Spleen (tissue), 7 donors: ENCODE measurements around the gene NSD2.

ENCODE experiments used
- CTCF ChIP-seq, 11 experiments: fragments of 200-600 bp in 7 of 11; fragments of 450-650 bp in 4 of 11; sonication (generic) in 4 of 11; IDR thresholded peaks in 8 of 11; conservative IDR thresholded peaks in 3 of 11; 1 replicate in 7 of 11; 2 replicates in 4 of 11; pipeline versions ENCODE4 v1.4.0 to v1.8.0; 2016 to 2021; ENCODE audit warnings: antibody characterized with exemption in 11 of 11, inconsistent platforms in 4 of 11, mild to moderate bottlenecking in 1 of 11
- POLR2A ChIP-seq, 3 donors: fragments of 450-650 bp; IDR thresholded peaks; one replicate each; pipeline ENCODE4 v1.5.1; 2017; ENCODE audit warnings: antibody characterized with exemption in 3 of 3, mild to moderate bottlenecking in 1 of 3
- POLR2AphosphoS5 ChIP-seq, 3 donors: sonication (generic); formaldehyde crosslinking; IDR thresholded peaks; one replicate each; pipeline ENCODE4 v1.5.1; 2017; ENCODE audit warnings: antibody characterized with exemption in 3 of 3
- donor health status: DM: no; HTN: no; CAD: no; lungs with moderate emphysema.
- donor health status: DM: no; HTN: no; CAD: no.
- donor health status: DM: no; HTN: no; CAD: no.

DNA sequence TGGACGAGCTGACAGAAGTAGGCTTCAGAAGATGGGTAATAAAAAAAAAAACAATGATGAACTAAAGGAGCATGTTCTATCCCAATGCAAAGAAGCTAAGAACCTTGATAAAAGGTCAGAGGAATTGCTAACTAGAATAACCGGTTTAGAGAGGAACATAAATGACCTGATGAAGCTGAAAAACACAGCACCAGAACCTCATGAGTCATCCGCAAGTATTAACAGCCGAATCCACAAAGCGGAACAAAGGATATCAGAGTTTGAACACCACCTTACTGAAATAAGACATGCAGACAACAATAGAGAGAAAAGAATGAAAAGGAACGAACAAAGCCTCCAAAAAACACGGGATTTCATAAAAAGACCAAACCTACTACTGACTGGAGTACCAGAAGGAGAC lies 127.1 kb downstream of the NSD2 start:
- TF ChIP-seq CTCF (IDR thresholded peaks at IDR 0.05 in 8 of 11, conservative IDR thresholded peaks at IDR 0.05 in 3 of 11) (no peak), POLR2AphosphoS5 (IDR thresholded peaks at IDR 0.05) (no peak), POLR2A (IDR thresholded peaks at IDR 0.05) (no peak)
